Measurements from ENCODE around the gene CD276. TPM values are rescaled to one million over a fixed set of nuclear protein-coding genes. Genes with fewer than 3 reads are reported as not detected.

Gene CD276
- total RNA-seq, 1 donor from 2014 or later = 21.4 TPM

DNA sequence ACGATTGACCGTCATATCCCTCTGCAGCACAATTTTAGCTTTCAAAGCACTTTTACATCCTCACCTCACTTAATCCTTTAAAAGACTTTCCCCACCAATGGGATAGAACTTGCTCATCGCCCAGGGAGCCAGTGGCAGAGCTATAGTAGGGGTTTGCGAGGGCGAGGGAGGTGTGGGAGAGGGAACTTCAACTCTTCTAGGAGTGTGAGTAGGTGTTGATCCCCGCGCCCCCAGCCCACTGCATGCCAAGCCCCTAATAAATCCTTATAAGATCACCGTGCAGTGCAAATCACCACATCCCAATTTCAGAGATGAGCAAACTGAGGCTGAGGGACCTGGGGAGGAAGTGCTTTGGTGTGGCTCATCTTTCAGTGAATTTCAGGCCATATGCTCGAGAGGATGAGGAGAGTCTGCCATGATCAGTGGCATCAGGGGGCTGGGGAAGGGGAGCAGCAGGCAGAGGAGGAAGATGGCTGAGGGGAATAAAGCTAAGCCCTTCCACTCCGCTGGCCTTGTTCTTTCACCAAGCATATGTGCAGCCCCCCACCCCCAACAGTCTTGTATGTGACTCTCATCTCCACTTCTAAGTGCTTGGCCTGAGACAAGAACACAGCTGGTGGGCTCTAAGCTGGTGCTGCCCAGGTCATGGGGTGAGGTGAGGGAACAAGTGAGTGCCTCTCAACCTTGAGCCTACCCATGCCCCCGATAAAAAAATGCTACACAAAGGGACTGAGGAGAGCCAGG, 63.8 kb downstream of the CD276 start:
- no peak for DNase-seq (ENCODE audit: low read depth in 2 of 2)

GRCh38 chr15:73748730-73749129, 64.5 kb downstream of the CD276 start:
- DNase-seq (ENCODE audit: low read depth in 2 of 2) = no peak

- DNase-seq (ENCODE audit: low read depth in 2 of 2) = no peak
Measured at GRCh38 chr15:73749533-73749932, 65.3 kb downstream of the CD276 start.

GRCh38 chr15:73749971-73750370, 65.8 kb downstream of the CD276 start:
- DNase-seq (ENCODE audit: low read depth in 2 of 2) = no peak

GRCh38 chr15:73750438-73750837, 66.3 kb downstream of the CD276 start:
- no peak for DNase-seq (ENCODE audit: low read depth in 2 of 2)

DNA sequence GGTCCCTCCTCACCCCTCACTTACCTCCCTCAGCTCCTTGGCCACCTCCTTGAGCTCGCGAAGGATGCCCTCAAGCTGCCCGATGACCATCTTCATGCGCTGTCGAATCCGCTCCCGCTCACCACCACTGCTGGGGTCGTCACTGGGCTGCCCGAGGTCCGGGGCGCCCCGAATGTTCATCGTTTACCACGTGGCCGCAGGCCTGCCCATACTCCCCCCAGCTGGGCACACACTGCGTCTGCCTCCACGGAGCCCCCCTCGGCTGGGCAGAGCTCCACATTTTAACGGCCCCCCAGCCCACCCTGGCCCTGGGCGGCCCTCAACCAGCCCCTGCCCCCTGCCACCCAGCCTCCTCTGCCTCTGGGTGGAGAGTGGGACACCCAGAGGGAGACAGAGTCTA, 66.8 kb downstream of the CD276 start:
- DNase-seq (ENCODE audit: low read depth in 2 of 2) = no peak

DNA sequence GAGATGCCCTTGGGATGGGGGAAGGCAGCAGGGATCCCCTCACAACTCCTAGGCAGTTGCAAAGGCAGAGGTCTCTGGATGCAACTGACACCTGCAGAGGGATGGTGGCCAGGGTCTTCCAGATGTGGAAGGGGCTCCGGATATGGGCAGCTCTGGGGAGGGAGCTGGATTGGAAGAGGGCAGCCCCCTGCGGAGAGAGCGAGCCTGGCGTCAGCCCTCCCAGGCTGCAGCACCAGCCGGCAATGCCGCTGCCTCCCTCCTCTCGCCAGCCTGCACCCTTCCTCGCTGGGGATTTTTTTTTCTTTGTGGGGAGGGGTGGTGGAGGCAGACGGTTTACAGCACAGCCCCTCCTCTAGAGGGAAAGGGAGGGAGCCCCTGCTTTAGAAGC, 67.3 kb downstream of the CD276 start:
- DNase-seq (ENCODE audit: low read depth in 2 of 2) = no peak

DNA sequence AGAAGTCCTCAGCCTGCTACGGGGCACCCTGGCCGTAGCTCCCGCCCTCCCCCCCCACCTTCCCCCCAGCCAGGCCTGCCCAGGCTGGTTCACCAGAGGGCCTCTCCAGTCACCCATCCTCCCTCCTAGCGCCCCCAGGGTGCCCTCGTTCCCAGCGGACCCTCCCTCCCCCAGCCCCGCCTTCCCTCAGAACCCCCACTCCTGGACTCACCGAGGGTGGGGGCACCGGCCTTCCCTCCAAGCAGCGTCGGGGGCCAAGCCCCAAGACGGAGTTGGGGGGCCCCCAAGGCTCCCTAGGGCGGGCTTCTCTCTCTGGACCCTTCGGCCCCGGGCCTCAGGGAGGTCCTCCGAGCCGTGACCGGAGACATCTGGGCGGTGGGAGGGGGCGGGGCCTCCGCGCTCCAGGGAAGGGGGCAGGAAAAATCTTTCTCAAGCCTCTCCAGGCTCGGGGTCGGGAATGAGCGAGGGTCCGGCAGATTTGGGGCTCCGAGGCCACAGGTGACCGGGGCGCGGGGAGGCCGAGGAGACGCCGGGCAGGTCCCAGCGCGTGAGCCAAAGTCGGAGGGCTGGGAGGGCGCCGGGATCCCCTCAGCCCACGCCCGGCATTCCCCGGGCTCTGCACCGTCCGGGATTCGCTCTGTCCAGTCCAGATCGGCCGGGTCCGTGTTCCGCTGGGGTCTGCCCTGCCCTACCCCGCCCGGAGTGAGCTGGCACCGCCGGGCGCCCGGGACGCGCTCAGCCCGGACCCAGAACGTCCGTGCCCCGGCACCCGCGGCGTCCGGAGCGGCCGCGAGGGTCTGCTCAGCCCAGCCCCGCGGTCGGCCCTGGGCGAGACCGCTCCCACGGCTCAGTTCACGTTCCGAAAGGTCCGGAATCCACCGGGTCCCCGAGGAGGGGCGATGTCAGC, 68.0 kb downstream of the CD276 start:
- no peak for DNase-seq (ENCODE audit: low read depth in 2 of 2)

DNA sequence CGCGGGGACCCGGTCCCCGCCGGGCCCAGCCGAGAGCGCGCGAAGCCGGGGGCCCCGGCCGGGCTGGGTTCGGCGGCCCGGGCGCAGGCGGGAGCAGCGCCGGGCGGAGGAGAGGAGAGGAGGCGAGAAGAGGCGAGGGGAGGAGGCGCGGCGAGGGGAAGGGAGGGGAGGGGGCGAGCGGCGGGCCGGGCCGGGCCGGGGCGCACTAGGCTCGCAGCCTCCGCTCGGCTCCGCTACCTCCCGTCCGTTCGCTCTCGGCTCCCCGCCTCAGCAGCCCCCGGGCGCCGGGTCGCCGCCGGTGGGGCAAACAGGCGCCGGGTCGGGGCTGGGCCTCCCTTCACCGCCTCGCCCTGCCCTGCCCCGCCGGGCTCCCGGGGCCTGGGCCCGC, 68.6 kb downstream of the CD276 start:
- DNase-seq (ENCODE audit: low read depth in 2 of 2) = no peak

DNA sequence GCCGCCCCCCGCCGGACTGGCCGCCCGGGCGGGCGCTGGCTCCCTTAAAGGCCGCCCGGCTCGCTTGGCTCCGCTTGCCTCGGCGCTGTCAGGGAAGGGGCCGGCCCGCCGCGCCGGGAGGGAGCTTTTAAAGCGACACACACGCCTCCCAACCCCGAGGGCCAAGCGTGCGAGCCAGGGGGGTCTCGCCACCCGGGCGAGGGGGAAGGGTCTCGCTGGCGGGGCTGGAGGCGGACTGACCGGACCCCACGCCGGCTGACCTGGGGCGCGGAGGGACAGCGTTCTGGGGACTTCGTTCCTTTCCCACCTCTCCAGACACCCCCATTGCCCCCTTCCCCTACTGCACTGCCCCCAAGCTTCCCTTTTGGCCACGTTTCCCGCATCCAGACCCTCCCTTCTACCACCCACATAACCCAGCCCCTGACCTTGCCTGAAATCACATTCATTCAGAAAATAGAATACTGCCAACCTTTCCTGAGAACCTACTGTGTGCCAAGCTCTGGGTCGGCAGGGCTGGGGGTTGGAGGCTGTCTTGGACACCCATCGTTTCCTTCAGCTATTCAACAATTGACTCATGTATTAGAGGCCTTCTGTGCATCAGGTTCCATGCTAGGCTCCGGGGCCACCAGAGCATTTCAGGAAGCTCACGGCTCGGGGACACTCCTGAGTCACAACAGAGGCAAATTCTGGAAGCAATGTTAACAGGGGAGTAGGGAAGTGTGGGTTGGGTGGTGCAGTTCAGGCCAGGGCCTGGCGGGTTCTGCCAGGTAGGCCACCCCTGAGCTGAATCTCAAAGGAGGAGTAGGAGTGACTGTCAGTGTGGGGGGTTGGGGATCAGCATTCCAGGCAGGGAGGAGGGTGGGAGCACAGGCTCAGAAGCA, 69.3 kb downstream of the CD276 start, which contains the start of gene INSYN1:
INSYN1 (minus strand) TSS at position 102 of the 881 bp plus-strand sequence. CDS start 2,221 bp downstream, outside the sequence.
- peak; percentile 30 to 52 for DNase-seq (ENCODE audit: low read depth in 2 of 2)

- no peak for DNase-seq (ENCODE audit: low read depth in 2 of 2)
Measured at GRCh38 chr15:73754461-73754860, 70.3 kb downstream of the CD276 start.

DNA sequence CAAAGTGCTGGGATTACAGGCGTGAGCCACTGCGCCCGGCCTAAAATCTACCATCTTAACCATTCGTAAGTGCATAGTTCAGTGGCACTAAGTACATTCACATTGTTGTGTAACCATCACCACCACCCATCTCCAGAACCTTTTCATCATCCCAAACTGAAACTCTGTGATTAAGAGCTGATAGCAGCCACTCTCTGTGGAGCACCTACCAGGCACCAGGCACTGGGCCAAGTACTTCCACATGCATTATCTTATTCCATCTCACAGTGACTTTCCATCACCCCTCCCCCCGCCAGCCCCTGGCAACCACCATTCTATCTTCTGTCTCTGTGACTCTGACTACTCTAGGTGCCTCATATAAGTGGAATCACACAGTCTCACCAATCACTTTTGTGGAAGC, 71.3 kb downstream of the CD276 start:
- no peak for DNase-seq (ENCODE audit: low read depth in 2 of 2)

GRCh38 chr15:73755946-73756345, 71.8 kb downstream of the CD276 start:
- no peak for DNase-seq (ENCODE audit: low read depth in 2 of 2)

GRCh38 chr15:73756390-73756789, 72.2 kb downstream of the CD276 start:
- no peak for DNase-seq (ENCODE audit: low read depth in 2 of 2)

GRCh38 chr15:73756947-73757513, 72.8 kb downstream of the CD276 start:
- DNase-seq (ENCODE audit: low read depth in 2 of 2) = no peak

DNA sequence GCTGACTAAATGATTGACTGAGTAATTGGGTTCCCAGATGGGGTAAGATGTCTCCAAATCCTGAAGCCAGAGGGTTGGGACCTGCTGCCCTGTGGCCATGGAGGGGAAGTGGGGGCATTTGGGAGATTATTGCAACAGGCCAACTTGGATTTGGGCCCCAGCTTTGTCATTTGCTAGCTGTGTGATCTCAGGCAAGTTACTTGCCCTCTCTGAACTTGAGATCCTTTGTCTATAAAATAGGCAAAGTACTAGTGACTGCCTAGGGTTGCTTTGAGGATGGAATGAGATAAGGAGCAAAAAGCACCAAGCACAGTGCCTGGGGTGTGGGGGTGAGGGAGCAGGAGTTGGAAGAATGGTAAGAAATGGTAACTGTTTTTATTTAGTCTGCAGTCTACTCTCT, 73.4 kb downstream of the CD276 start:
- no peak for DNase-seq (ENCODE audit: low read depth in 2 of 2)

DNA sequence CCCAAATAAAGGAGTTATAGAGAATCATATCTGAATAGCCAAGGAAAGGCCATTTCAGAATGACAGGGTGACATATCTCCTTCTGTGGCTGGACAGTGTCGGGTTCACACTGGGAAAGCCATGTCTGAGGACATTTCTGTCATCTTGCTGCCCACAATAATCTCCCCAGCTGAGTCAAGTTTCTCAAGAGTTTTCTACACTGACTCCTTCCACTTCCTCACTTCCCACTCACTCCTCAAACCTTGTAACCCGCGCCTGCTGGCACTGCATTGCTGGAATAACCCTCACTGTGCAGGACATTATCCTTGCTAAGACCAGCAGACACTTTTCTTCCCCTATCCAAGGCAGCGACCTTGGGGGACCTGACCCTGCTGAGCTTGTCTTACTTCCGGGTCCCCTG, 74.3 kb downstream of the CD276 start:
- DNase-seq (ENCODE audit: low read depth in 2 of 2) = no peak

DNA sequence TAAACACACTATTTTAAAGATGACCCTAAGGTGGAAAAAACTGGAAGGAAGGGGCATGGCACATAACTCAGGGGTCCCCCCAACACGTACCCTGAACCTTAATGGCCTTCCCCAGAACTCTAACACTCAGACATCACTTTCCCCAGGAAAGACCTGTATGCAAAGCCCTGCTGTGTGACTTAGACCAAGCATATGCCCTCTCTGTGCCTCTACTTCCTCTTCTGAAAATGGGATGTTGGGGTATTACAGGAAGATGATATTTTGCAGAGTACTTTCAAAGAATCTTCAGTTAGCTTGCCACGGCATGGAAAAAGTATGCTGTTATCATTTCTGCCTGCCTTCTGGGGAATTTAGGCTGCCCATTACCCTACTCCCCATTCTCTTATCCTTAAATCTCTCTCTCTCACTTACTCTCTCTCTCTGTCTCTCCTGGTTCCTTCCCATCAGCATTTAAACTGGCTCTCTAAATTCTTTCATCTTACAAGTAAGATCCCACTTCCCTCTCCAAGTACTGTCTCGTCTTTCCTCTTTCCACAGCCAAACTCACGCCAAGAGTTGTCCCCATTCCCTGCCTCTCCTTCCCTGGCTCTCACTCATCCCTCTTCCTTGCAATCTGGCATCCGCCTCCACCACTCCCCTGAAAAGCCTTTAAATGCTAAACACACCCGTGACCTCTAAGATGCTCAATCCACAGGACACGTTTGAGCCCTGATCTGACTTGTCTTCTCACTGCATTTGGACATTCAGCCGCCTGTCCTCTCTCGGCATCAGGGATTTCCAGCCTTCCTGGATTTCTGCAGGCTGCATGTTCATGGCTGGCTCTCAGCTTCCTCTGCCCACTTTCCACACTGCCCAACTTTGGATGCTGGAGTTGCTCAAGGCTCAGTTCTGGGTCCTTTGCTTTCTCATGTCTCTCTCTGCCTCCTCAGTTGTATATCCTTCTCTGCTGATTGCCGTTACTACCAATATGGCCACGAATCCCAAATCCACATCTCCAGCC, 76.4 kb downstream of the CD276 start:
- no peak for DNase-seq (ENCODE audit: low read depth in 2 of 2)

- DNase-seq (ENCODE audit: low read depth in 2 of 2) = no peak
Measured at GRCh38 chr15:73763931-73764330, 79.7 kb downstream of the CD276 start.

All from lung microvascular endothelial cell (primary cell).